Natural killer cell (primary cell): ENCODE measurements around the gene TNPO2. TPM values are rescaled to one million over a fixed set of nuclear protein-coding genes. Genes with fewer than 3 reads are reported as not detected.

Source experiments
- ATAC-seq, 3 donors: fragments of 150-1000 bp in 2 of 3; fragments of 200-7000 bp in 1 of 3; cut with Tn5 transposase; 1 replicate in 1 of 3; 2 replicates in 2 of 3; pipeline ENCODE4 v1.10.0; 2021; ENCODE audit warnings: mild to moderate bottlenecking in 2 of 3, moderate library complexity in 2 of 3
- DNase-seq, 2 donors: peaks; one replicate each; pipeline versions ENCODE4 v3.0.0 to v3.0.0-alpha.2; 2013 to 2021; ENCODE audit warnings: mixed read lengths in 1 of 2
- H3K27ac ChIP-seq: one replicate; pipeline ENCODE4 v1.5.1; 2013; ENCODE audit warnings: mild to moderate bottlenecking, low read length
- H3K27me3 ChIP-seq: one replicate; pipeline ENCODE4 v1.6.1; 2013; ENCODE audit warnings: low read length; ENCODE audit not compliant: control insufficient read depth, insufficient read depth
- H3K36me3 ChIP-seq: one replicate; pipeline ENCODE4 v1.6.1; 2013; ENCODE audit warnings: low read length; ENCODE audit not compliant: control insufficient read depth, insufficient read depth
- H3K4me1 ChIP-seq: one replicate; pipeline ENCODE4 v1.6.1; 2013; ENCODE audit warnings: low read length; ENCODE audit not compliant: control insufficient read depth, insufficient read depth
- H3K4me3 ChIP-seq: one replicate; pipeline ENCODE4 v1.5.1; 2013; ENCODE audit warnings: low read length
- H3K9me3 ChIP-seq: one replicate; pipeline ENCODE4 v1.6.1; 2013; ENCODE audit warnings: low read length; ENCODE audit not compliant: control insufficient read depth, insufficient read depth
- H3K27ac Mint-ChIP-seq, 2 donors: one replicate each; pipeline ENCODE4 v1.8.0; 2022; ENCODE audit warnings: mild to moderate bottlenecking in 2 of 2, mixed read lengths in 2 of 2, moderate library complexity in 1 of 2
- H3K27me3 Mint-ChIP-seq, 2 donors: one replicate each; pipeline ENCODE4 v1.8.0; 2022; ENCODE audit warnings: low read depth in 2 of 2, mixed read lengths in 2 of 2
- H3K36me3 Mint-ChIP-seq: one replicate; pipeline ENCODE4 v1.8.0; 2022; ENCODE audit warnings: mixed read lengths
- H3K4me1 Mint-ChIP-seq, 2 donors: one replicate each; pipeline ENCODE4 v1.8.0; 2022; ENCODE audit warnings: mixed read lengths in 2 of 2
- H3K4me3 Mint-ChIP-seq: one replicate; pipeline ENCODE4 v1.8.0; 2022; ENCODE audit warnings: mild to moderate bottlenecking, moderate library complexity, mixed read lengths
- H3K9me3 Mint-ChIP-seq, 2 donors: one replicate each; pipeline ENCODE4 v1.8.0; 2022; ENCODE audit warnings: mixed read lengths in 2 of 2
- WGBS: methylation state at CpG from one replicate; pipeline ENCODE4 v1.1.7; 2013; ENCODE audit warnings: missing lambda C conversion rate; ENCODE audit not compliant: insufficient coverage; 5-methylcytosine and 5-hydroxymethylcytosine counted together
- intact Hi-C: fragments of 100-400 bp; cut with micrococcal nuclease; formaldehyde crosslinking; loops from one replicate; pipeline ENCODE4 v1.14.2; 2022
- total RNA-seq, 4 donors: library from RNA; stranded (reverse); fragments of 120-200 nt in 1 of 4; gene quantifications; one replicate each; pipeline versions ENCODE4 v1.2.3 to v1.2.4, GENCODE V29; 2013 to 2022
- TF ChIP-seq, protein P1 (sequence below): fragments of 200-600 bp; IDR thresholded peaks from one replicate; pipeline ENCODE4 v1.8.0; 2022; ENCODE audit warnings: antibody characterized with exemption

The TNPO2 gene
- 10 to 100 TPM; 56.8 to 66.6 (median 58.2) TPM for total RNA-seq
- 15.8 TPM for total RNA-seq (2013)

- Mint-ChIP-seq H3K27me3 (no peaks in the 10 kb centered on the region), H3K9me3 (no peaks in the 10 kb centered on the region), H3K27ac (peak within 1 kb of the TSS; percentile 91 to 96), H3K36me3 (no peaks in the 10 kb centered on the region), H3K4me1 (peaks cover 26 to 40% of the 10 kb centered on the region in 2 donors), H3K4me3 (peak within 1 kb of the TSS; percentile 93)
- ATAC-seq: peak in 2 of 3 donors; percentile 16 to 19
- Histone ChIP-seq H3K36me3 (peaks cover 7% of the 10 kb centered on the region), H3K4me3 (peak within 1 kb of the TSS; percentile 60), H3K4me1 (peaks cover 36% of the 10 kb centered on the region), H3K27me3 (no peaks in the 10 kb centered on the region), H3K9me3 (no peaks in the 10 kb centered on the region), H3K27ac (peak within 1 kb of the TSS; percentile 44)
- peak; percentile 23 to 77 for DNase-seq
- 6% methylated on average over 28 of the region's 28 CpGs for WGBS
- TF ChIP-seq, protein P1, sequence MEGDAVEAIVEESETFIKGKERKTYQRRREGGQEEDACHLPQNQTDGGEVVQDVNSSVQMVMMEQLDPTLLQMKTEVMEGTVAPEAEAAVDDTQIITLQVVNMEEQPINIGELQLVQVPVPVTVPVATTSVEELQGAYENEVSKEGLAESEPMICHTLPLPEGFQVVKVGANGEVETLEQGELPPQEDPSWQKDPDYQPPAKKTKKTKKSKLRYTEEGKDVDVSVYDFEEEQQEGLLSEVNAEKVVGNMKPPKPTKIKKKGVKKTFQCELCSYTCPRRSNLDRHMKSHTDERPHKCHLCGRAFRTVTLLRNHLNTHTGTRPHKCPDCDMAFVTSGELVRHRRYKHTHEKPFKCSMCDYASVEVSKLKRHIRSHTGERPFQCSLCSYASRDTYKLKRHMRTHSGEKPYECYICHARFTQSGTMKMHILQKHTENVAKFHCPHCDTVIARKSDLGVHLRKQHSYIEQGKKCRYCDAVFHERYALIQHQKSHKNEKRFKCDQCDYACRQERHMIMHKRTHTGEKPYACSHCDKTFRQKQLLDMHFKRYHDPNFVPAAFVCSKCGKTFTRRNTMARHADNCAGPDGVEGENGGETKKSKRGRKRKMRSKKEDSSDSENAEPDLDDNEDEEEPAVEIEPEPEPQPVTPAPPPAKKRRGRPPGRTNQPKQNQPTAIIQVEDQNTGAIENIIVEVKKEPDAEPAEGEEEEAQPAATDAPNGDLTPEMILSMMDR: no peak
- intact Hi-C loops: loop anchor here (1.0 to 5.0 kb wide), 4 partner anchors 9 to 68 kb away; partner anchors contain the start of genes DHPS, JUNB, MAN2B1 and WDR83
Observed at GRCh38 chr19:12723641-12724426, at the start of gene TNPO2. TNPO2 (minus strand) TSS chr19:12723932; CDS start chr19:12720977, 2,955 bp downstream.

DNA sequence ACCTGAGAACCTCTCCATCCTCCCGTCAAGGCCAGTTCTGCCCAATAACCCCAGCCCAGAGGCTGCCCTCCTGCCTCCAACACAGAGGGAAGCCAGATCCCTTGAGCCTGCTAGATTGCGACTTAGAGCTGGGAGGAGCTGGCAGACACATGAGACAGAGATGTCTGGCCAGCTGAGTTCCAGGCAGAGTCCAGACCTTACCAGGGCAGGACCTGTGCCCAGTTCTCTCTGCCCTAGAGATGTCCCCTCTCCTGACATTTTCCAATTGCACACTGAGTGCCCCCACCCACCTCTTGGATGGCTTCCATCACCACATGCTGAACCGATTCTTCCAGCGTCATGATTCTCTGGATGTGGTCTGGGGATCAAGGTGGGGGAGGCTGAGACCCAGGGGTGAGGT, 48.6 kb upstream of the TNPO2 start:
- no peak for ATAC-seq

GRCh38 chr19:12770922-12771321, 47.2 kb upstream of the TNPO2 start:
- no peak overlapping the region for H3K4me3 ChIP-seq

More for the DNA sequence above, 48.6 kb upstream of the TNPO2 start:
- DNase-seq: no peak
- no peaks in the 10 kb centered on the region for H3K36me3 Mint-ChIP-seq
- peaks cover under 1 to 8% of the 10 kb centered on the region in 2 donors for H3K4me1 Mint-ChIP-seq
- H3K27ac Mint-ChIP-seq: no peak overlapping the region
- H3K27me3 Mint-ChIP-seq: no peaks in the 10 kb centered on the region
- Histone ChIP-seq H3K27ac (no peak overlapping the region), H3K4me3 (no peak overlapping the region), H3K36me3 (no peaks in the 10 kb centered on the region), H3K4me1 (peaks cover 16% of the 10 kb centered on the region), H3K9me3 (no peaks in the 10 kb centered on the region), H3K27me3 (no peaks in the 10 kb centered on the region)
- TF ChIP-seq, protein P1: no peak
- 86% methylated on average over 4 of the region's 4 CpGs for WGBS
- no peak overlapping the region for H3K4me3 Mint-ChIP-seq
- intact Hi-C loops: no loop called here
- no peaks in the 10 kb centered on the region for H3K9me3 Mint-ChIP-seq

More at GRCh38 chr19:12770922-12771321, 47.2 kb upstream of the TNPO2 start:
- Histone ChIP-seq H3K4me1 (peaks cover 11% of the 10 kb centered on the region), H3K36me3 (no peaks in the 10 kb centered on the region), H3K27me3 (no peaks in the 10 kb centered on the region), H3K27ac (no peak overlapping the region), H3K9me3 (no peaks in the 10 kb centered on the region)
- Mint-ChIP-seq H3K27ac (no peak overlapping the region), H3K9me3 (no peaks in the 10 kb centered on the region), H3K36me3 (no peaks in the 10 kb centered on the region), H3K4me3 (no peak overlapping the region), H3K4me1 (peaks cover 0 to 10% of the 10 kb centered on the region in 2 donors), H3K27me3 (no peaks in the 10 kb centered on the region)
- intact Hi-C loops: no loop called here
- DNase-seq: no peak
- TF ChIP-seq, protein P1: no peak
- WGBS: 98% methylated on average over 10 of the region's 13 CpGs
- ATAC-seq: no peak
